H9 (cell line): ENCODE measurements around the gene NAGK. TPM values are rescaled to one million over a fixed set of nuclear protein-coding genes. Genes with fewer than 3 reads are reported as not detected.

ENCODE experiments used
- DNase-seq: peaks from one replicate; pipeline ENCODE4 v3.0.0-alpha.2; 2017
- H2AFZ ChIP-seq: one replicate; pipeline ENCODE4 v1.6.1; 2013; ENCODE audit warnings: mild to moderate bottlenecking, low read length, control low read depth, moderate library complexity
- H2AK5ac ChIP-seq: 2 replicates; pipeline ENCODE4 v1.6.1; 2013; ENCODE audit warnings: low read length, control low read depth, mixed read lengths; ENCODE audit not compliant: insufficient read length
- H2BK120ac ChIP-seq: one replicate; pipeline ENCODE4 v1.6.1; 2013; ENCODE audit warnings: low read depth, mild to moderate bottlenecking, low read length, control low read depth, inconsistent platforms; ENCODE audit not compliant: poor library complexity, severe bottlenecking
- H2BK12ac ChIP-seq: 2 replicates; pipeline ENCODE4 v1.6.1; 2013; ENCODE audit warnings: low read length, control low read depth, mixed read lengths, low read depth; ENCODE audit not compliant: insufficient read length
- H2BK15ac ChIP-seq: 2 replicates; pipeline ENCODE4 v1.6.1; 2013; ENCODE audit warnings: low read depth, low read length, control low read depth
- H2BK20ac ChIP-seq: one replicate; pipeline ENCODE4 v1.6.1; 2013; ENCODE audit warnings: low read depth, mild to moderate bottlenecking, low read length, control low read depth, inconsistent platforms; ENCODE audit not compliant: poor library complexity, severe bottlenecking
- H2BK5ac ChIP-seq: 2 replicates; pipeline ENCODE4 v1.6.1; 2013; ENCODE audit warnings: low read length, control low read depth, mixed read lengths; ENCODE audit not compliant: insufficient read length
- H3K14ac ChIP-seq: 2 replicates; pipeline ENCODE4 v1.6.1; 2013; ENCODE audit warnings: low read length, control low read depth; ENCODE audit not compliant: insufficient read depth
- H3K18ac ChIP-seq: 2 replicates; pipeline ENCODE4 v1.6.1; 2013; ENCODE audit warnings: low read depth, mild to moderate bottlenecking, mixed read lengths, low read length, control low read depth; ENCODE audit not compliant: insufficient read length
- H3K23ac ChIP-seq: 2 replicates; pipeline ENCODE4 v1.6.1; 2013; ENCODE audit warnings: low read length, control low read depth, mixed read lengths, low read depth; ENCODE audit not compliant: insufficient read length
- H3K23me2 ChIP-seq: 2 replicates; pipeline ENCODE4 v1.6.1; 2013; ENCODE audit warnings: low read depth, mild to moderate bottlenecking, mixed read lengths, low read length, control low read depth; ENCODE audit not compliant: insufficient read length, poor library complexity, severe bottlenecking
- H3K27ac ChIP-seq: 2 replicates; pipeline ENCODE4 v1.5.1; 2013; ENCODE audit warnings: low read length, control low read depth, mixed read lengths, low read depth; ENCODE audit not compliant: insufficient read length
- H3K27me3 ChIP-seq: 2 replicates; pipeline ENCODE4 v1.6.1; 2013; ENCODE audit warnings: low read length, control low read depth, inconsistent platforms; ENCODE audit not compliant: insufficient read depth
- H3K4ac ChIP-seq: 2 replicates; pipeline ENCODE4 v1.6.1; 2013; ENCODE audit warnings: low read depth, mild to moderate bottlenecking, control low read depth, inconsistent platforms, low read length, moderate library complexity
- H3K4me1 ChIP-seq: 2 replicates; pipeline ENCODE4 v1.6.1; 2013; ENCODE audit warnings: low read length, control low read depth, inconsistent platforms; ENCODE audit not compliant: insufficient read depth
- H3K4me2 ChIP-seq: 2 replicates; pipeline ENCODE4 v1.6.1; 2013; ENCODE audit warnings: low read length, control low read depth, mixed read lengths; ENCODE audit not compliant: insufficient read length, insufficient read depth
- H3K56ac ChIP-seq: 2 replicates; pipeline ENCODE4 v1.6.1; 2013; ENCODE audit warnings: low read depth, mild to moderate bottlenecking, mixed read lengths, low read length, control low read depth; ENCODE audit not compliant: insufficient read length
- H3K79me1 ChIP-seq: 2 replicates; pipeline ENCODE4 v1.6.1; 2013; ENCODE audit warnings: low read depth, mild to moderate bottlenecking, moderate library complexity, low read length, control low read depth, inconsistent platforms; ENCODE audit not compliant: insufficient read depth, poor library complexity, severe bottlenecking
- H3K79me2 ChIP-seq: 2 replicates; pipeline ENCODE4 v1.6.1; 2013; ENCODE audit warnings: low read length, control low read depth, inconsistent platforms; ENCODE audit not compliant: insufficient read depth
- H3K9ac ChIP-seq: 2 replicates; pipeline ENCODE4 v1.6.1; 2013; ENCODE audit warnings: low read length, control low read depth, mixed read lengths; ENCODE audit not compliant: insufficient read length; ENCODE audit errors: extremely low read depth
- H3K9me3 ChIP-seq: one replicate; pipeline ENCODE4 v1.6.1; 2013; ENCODE audit warnings: low read depth, low read length, inconsistent platforms; ENCODE audit not compliant: control insufficient read depth
- H3T11ph ChIP-seq: one replicate; pipeline ENCODE4 v1.6.1; 2013; ENCODE audit warnings: mild to moderate bottlenecking, low read length, control low read depth, inconsistent platforms
- H4K20me1 ChIP-seq: one replicate; pipeline ENCODE4 v1.6.1; 2013; ENCODE audit not compliant: control insufficient read depth, insufficient read length, insufficient read depth
- H4K5ac ChIP-seq: 2 replicates; pipeline ENCODE4 v1.6.1; 2013; ENCODE audit warnings: low read depth, mild to moderate bottlenecking, mixed read lengths, low read length, control low read depth; ENCODE audit not compliant: insufficient read length
- H4K8ac ChIP-seq: replicated peaks from 2 replicates; pipeline ENCODE4 v1.6.1; 2013; ENCODE audit warnings: low read length, control low read depth, mixed read lengths, low read depth; ENCODE audit not compliant: insufficient read length
- H4K91ac ChIP-seq: 2 replicates; pipeline ENCODE4 v1.6.1; 2013; ENCODE audit warnings: low read depth, mild to moderate bottlenecking, moderate library complexity, mixed read lengths, low read length, control low read depth; ENCODE audit not compliant: insufficient read length
- H3K27ac Mint-ChIP-seq, 3 experiments: 2 replicates in 2 of 3; 3 replicates in 1 of 3; pipeline ENCODE4 v1.8.0; 2020 to 2021; ENCODE audit warnings: mixed read lengths in 3 of 3, mild to moderate bottlenecking in 1 of 3, moderate library complexity in 1 of 3
- H3K27me3 Mint-ChIP-seq: 2 replicates; pipeline ENCODE4 v1.8.0; 2021; ENCODE audit warnings: low read depth, mild to moderate bottlenecking, moderate library complexity, mixed read lengths
- H3K36me3 Mint-ChIP-seq, 3 experiments: 2 replicates in 2 of 3; 3 replicates in 1 of 3; pipeline ENCODE4 v1.8.0; 2020 to 2021; ENCODE audit warnings: low read depth in 3 of 3, mixed read lengths in 3 of 3; ENCODE audit not compliant: insufficient read depth in 1 of 3
- H3K4me1 Mint-ChIP-seq, 2 experiments: 2 replicates each; pipeline ENCODE4 v1.8.0; 2020; ENCODE audit warnings: mixed read lengths in 2 of 2
- H3K4me3 Mint-ChIP-seq, 2 experiments: 2 replicates in 1 of 2; 3 replicates in 1 of 2; pipeline ENCODE4 v1.8.0; 2020 to 2021; ENCODE audit warnings: mild to moderate bottlenecking in 2 of 2, mixed read lengths in 2 of 2, moderate library complexity in 1 of 2
- H3K9me3 Mint-ChIP-seq, 2 experiments: 2 replicates in 1 of 2; 3 replicates in 1 of 2; pipeline ENCODE4 v1.8.0; 2020; ENCODE audit warnings: mild to moderate bottlenecking in 2 of 2, mixed read lengths in 2 of 2, moderate library complexity in 1 of 2
- WGBS: extraction: QIAGEN DNeasy Blood & Tissue Kit; methylation state at CpG from one replicate; pipeline ENCODE4 v1.1.7; 2013; ENCODE audit warnings: missing lambda C conversion rate, low lambda C conversion rate, mixed read lengths; ENCODE audit not compliant: insufficient read length; ENCODE audit errors: extremely low coverage; 5-methylcytosine and 5-hydroxymethylcytosine counted together
- total RNA-seq: library from RNA; stranded (reverse); gene quantifications from 2 replicates; pipeline ENCODE4 v1.2.1, GENCODE V29; 2021
- TF ChIP-seq, protein P1 (sequence below): fragments of 200-600 bp; sonication (generic); conservative IDR thresholded peaks from 3 replicates; pipeline ENCODE4 v1.8.0; 2021; ENCODE audit warnings: antibody characterized with exemption, mild to moderate bottlenecking

NAGK gene
- total RNA-seq, 1 experiment from 2014 or later = 74.4 TPM

- Histone ChIP-seq H3K9me3 (no peaks in the 10 kb centered on the region), H4K5ac (no peak overlapping the region), H2BK5ac (no peak overlapping the region), H2BK20ac (no peak overlapping the region), H3K23me2 (no peaks in the 10 kb centered on the region), H2BK15ac (no peak overlapping the region), H3K4me1 (no peaks in the 10 kb centered on the region), H2AK5ac (no peak overlapping the region), H3K14ac (no peak overlapping the region), H3K79me2 (no peaks in the 10 kb centered on the region), H3K4me2 (no peak overlapping the region), H4K20me1 (no peaks in the 10 kb centered on the region), H2AFZ (no peak overlapping the region), H3K4ac (no peak overlapping the region), H3K56ac (no peak overlapping the region), H2BK12ac (no peak overlapping the region), H4K91ac (no peak overlapping the region), H3K27me3 (no peaks in the 10 kb centered on the region), H4K8ac (no peak overlapping the region), H3K79me1 (no peaks in the 10 kb centered on the region), H3T11ph (no peak overlapping the region), H3K23ac (no peak overlapping the region), H3K18ac (no peak overlapping the region), H3K27ac (no peak overlapping the region), H3K9ac (no peak overlapping the region), H2BK120ac (no peak overlapping the region)
- no peaks in the 10 kb centered on the region for H3K36me3 Mint-ChIP-seq
- no peaks in the 10 kb centered on the region for H3K9me3 Mint-ChIP-seq
- DNase-seq = no peak
- H3K4me1 Mint-ChIP-seq = no peaks in the 10 kb centered on the region
- peaks cover 17% of the 10 kb centered on the region for H3K27me3 Mint-ChIP-seq
- no peak overlapping the region for H3K4me3 Mint-ChIP-seq
- no CpG with 5 or more reads among the region's 36 CpGs for WGBS
- TF ChIP-seq, protein P1, sequence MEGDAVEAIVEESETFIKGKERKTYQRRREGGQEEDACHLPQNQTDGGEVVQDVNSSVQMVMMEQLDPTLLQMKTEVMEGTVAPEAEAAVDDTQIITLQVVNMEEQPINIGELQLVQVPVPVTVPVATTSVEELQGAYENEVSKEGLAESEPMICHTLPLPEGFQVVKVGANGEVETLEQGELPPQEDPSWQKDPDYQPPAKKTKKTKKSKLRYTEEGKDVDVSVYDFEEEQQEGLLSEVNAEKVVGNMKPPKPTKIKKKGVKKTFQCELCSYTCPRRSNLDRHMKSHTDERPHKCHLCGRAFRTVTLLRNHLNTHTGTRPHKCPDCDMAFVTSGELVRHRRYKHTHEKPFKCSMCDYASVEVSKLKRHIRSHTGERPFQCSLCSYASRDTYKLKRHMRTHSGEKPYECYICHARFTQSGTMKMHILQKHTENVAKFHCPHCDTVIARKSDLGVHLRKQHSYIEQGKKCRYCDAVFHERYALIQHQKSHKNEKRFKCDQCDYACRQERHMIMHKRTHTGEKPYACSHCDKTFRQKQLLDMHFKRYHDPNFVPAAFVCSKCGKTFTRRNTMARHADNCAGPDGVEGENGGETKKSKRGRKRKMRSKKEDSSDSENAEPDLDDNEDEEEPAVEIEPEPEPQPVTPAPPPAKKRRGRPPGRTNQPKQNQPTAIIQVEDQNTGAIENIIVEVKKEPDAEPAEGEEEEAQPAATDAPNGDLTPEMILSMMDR = no peak
- H3K27ac Mint-ChIP-seq = no peak overlapping the region
Observed at GRCh38 chr2:71043531-71044407, 24.7 kb upstream of the NAGK start.
